NCI-H82 treated with DMSO at 0.1 percent for 48 hours (cell line): ENCODE data around the gene IQCE.
A peak's percentile ranks its signal among the peaks of the same experiment; 100 is the strongest.
"Not testable (repeated sequence)": the region's sequence is repeated elsewhere in the genome, so short reads cannot be mapped to it uniquely, and the experiment has no call there.

Source experiments
- DNase-seq: peaks from one replicate; lab custom pipeline; 2025; ENCODE audit not compliant: unreplicated experiment; lab: John Stamatoyannopoulos, UW

The IQCE gene

GRCh38 chr7:2521341-2521745 is 37.4 kb upstream of the IQCE start:
- DNase-seq, result no peak

GRCh38 chr7:2521952-2522591 is 36.7 kb upstream of the IQCE start:
- DNase-seq, result no peak

GRCh38 chr7:2522780-2523433 is 35.9 kb upstream of the IQCE start:
- DNase-seq, result peak; percentile 78

- no peak for DNase-seq
Observed at GRCh38 chr7:2523461-2523936, 35.3 kb upstream of the IQCE start.

GRCh38 chr7:2523941-2524807 is 34.6 kb upstream of the IQCE start:
- DNase-seq, result no peak

- DNase-seq, result no peak
Observed at GRCh38 chr7:2524808-2525657, 33.7 kb upstream of the IQCE start.

GRCh38 chr7:2525658-2526630 is 32.8 kb upstream of the IQCE start:
- DNase-seq, result no peak

GRCh38 chr7:2526659-2527504 is 31.9 kb upstream of the IQCE start:
- no peak for DNase-seq

GRCh38 chr7:2527505-2528467 is 31.0 kb upstream of the IQCE start:
- DNase-seq, result no peak

GRCh38 chr7:2528481-2529095 is 30.2 kb upstream of the IQCE start:
- DNase-seq, result no peak

GRCh38 chr7:2529161-2530070 is 29.4 kb upstream of the IQCE start:
- DNase-seq, result no peak

- no peak for DNase-seq
Observed at GRCh38 chr7:2530071-2530987, 28.4 kb upstream of the IQCE start.

GRCh38 chr7:2530994-2531795 is 27.6 kb upstream of the IQCE start:
- not testable (repeated sequence) for DNase-seq

- DNase-seq, result not testable (repeated sequence)
Observed at GRCh38 chr7:2531796-2532110, 27.0 kb upstream of the IQCE start.
